Caki2 (cell line): ENCODE measurements around the gene DMRT1. TPM values are rescaled to one million over a fixed set of nuclear protein-coding genes. Genes with fewer than 3 reads are reported as not detected.

ENCODE experiments used
- DNase-seq: peaks from one replicate; pipeline ENCODE4 v3.0.0-alpha.2; 2015; ENCODE audit warnings: low read depth
- in situ Hi-C: cut with HindIII; loops from 2 replicates; pipeline ENCODE4 v1.10.0; 2016; ENCODE audit warnings: low sequenced_read_pairs, low pct_unique_long_range_greater_than_20kb, mixed read lengths
- total RNA-seq: library from RNA; depleted of rRNA; stranded (reverse); fragments of >200 nt; shearing (Covaris generic); gene quantifications from 2 replicates; pipeline ENCODE4 v1.2.3, GENCODE V29; 2014; ENCODE audit warnings: low replicate concordance; rRNA removed

DMRT1 gene
- total RNA-seq, 1 experiment from 2014 or later = 1.0 TPM

DNA sequence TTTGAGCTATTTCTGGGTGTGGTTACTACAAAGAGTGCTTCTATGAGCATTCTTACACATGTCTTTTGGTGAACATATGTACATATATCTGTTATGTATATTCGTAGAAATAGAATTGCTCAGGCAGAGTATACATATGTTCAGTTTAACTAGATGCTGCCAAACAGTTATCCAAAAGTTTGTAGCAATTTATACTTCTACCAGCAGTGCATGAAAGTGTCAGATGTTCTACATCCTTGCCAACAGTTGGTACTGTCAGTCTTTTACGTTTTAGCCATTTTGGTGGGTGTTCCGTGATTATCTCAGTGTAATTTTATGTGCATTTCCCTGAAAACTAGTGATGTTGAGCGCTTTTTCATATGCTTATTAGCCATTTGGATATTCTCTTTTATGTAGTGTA, 172.7 kb downstream of the DMRT1 start:
- no peak for DNase-seq
- in situ Hi-C loops = no loop called here

DNA sequence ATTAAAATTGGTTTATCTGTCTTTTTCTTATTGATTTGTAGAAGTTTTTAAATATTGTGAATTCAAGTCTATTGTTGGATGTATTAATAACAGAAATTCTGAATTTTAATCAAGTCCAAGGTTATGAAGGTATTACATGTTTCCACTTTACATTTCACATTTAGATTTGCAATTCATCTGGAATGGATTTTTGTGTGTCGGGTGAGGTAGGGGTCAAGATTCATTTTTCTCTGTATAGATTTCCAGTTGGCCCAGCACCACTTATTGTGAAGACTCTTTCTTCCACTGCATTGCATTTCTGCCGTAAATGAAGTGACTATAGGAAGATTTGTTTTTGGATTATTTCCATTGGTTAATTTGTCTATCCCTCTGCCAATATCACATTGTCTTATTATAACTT, 173.1 kb downstream of the DMRT1 start:
- in situ Hi-C loops = no loop called here
- no peak for DNase-seq

DNA sequence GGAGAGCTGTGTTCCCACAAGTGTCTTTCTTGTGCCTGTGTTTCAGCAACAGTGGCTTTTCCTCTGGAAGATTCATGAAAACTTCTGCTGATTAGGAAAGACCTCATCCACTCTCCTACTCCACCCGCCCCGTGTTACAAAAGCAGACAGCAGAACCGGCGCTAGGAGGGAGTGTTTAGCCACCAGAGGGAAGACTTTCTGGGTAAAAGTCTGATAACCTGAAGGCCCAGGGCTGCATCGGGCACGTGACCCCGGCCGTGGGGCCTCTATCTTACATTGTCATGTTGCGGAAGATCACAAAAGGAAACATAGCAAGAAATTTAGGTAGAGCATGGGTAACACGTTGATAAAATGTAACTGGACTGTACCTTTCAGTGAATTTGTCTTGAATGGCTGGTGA, 176.6 kb downstream of the DMRT1 start:
- DNase-seq = no peak
- in situ Hi-C loops = no loop called here

Other genes with a start within 250 kb of the DMRT1 start
- not detected in 2 replicates for gene DMRT3, start 135.0 kb downstream of the DMRT1 start, total RNA-seq
- gene DMRT2, start 208.7 kb downstream of the DMRT1 start, total RNA-seq = 3.0 and 5.6 TPM in 2 replicates